HG02970 (cell line): ENCODE results near the gene KHNYN.

ENCODE experiments used
- ATAC-seq: cut with Tn5 transposase; IDR thresholded peaks from one replicate; pipeline ENCODE4 v1.9.1; 2021; ENCODE audit warnings: mild to moderate bottlenecking, moderate library complexity, moderate number of reproducible peaks; ENCODE audit not compliant: unreplicated experiment, low FRiP score

Gene KHNYN

DNA sequence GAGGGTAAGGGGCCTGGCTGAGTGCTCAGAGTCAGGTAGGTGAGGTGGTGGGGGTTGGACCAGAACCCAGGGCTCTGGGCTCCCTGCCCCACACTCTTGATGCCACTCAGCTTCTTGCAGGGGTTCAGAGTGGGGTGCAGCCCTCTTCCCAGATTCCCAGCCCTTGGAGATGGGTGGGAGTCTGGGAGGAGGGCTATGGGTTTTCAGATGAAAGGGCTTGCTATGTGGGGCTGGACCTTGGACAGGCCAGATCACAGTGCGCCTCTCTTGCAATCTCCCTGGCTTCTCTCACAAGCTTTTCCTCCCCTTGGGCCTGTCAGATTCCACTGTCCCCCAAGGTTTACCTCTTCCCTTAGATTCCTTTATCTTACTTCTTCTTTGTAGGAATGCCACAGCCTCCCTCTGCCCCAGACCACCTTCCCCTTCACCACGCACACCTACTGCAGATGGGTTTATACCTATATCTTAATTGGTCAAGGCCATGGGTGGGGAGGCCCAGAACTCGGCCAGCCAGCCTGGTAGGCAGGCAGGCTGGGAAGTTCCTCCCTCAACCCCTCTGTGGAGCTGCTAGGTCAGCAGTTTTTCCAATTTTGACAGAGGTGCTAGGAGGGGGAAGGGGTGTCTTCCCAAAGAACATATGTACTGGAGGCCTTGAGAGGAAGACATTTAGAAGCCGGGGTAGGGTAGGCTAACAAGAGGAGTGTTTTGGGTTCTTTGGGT, 29.6 kb upstream of the KHNYN start:
- no peak for ATAC-seq

DNA sequence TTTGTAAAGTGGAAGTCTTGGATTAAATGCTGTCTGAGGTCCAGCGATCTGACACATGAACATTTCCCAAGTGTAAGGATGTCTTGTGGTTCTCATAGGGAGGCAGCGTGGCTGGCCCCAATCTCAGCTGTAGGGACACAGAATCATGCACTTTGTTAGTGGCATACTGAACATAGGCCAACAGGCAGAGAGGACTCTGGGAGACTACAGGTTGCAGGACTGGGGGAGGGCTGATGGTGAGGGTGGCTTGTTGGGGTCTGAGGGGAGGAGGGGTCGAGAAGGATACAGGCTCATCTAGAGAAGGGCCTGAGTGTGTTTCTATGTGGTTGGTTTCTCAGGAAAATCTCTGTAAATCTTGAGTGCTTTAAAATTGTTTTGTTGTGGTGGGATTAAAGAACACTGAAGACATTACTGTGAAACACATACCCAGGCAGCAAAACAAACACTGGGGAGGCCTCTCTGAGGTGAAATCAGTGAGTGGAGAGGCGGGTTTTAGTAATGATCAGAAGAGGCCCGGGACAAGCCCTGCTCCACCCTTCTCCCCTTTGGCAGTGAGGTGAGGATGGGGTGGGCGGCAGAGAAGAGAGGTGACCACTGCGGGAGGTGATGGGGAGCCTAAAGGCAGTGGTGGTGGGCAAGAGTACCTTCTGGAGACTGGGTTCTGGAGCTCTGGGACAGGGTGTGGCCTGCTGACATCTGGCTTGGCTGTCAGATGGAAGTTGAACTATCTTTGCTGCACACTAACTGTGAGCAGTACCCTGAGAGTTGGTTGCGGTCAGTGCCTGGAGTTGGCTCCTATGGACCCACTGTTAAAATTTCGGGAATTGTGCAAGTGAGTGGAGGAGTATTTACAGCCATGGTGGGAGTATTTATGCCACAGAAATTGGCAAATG, 27.7 kb upstream of the KHNYN start:
- no peak for ATAC-seq

DNA sequence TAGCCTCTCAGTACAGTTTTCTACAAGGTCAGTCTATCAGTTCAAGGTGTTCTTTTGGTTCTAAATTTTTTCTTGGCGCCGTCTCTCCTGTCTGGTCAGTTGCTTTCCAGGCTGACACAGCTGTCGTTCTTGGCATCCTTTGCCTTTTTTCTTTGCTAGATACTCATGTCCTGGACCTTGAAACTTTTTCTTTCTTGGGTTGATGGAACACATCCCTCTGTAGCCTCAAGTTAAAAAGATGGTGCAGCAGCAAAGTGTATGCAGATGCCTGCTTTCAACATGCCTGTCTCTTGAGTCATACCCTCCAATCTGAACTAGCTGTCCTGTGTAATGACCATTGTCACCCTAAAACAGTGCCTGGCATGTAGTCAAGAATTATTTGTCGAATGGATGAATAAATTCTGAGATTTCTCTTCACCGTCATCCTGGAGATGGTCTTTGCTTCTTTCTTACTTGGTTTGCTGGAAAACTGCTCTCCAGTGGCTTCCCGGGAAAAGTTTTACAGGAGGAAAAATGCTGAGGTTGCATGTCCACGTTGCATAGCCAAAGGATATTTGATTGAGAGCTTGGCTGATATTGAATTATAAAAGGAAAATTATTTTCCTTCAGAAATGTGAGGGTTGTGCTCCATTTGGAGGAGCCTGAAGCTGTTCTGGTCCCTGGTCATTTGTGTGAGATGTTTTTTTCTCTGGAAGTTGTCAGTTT, 26.3 kb upstream of the KHNYN start:
- no peak for ATAC-seq

- no peak for ATAC-seq
Observed at GRCh38 chr14:24404814-24405213, 24.9 kb upstream of the KHNYN start.

GRCh38 chr14:24406416-24406815, 23.3 kb upstream of the KHNYN start:
- no peak for ATAC-seq

- no peak for ATAC-seq
Observed at GRCh38 chr14:24407608-24408325, 22.0 kb upstream of the KHNYN start.

DNA sequence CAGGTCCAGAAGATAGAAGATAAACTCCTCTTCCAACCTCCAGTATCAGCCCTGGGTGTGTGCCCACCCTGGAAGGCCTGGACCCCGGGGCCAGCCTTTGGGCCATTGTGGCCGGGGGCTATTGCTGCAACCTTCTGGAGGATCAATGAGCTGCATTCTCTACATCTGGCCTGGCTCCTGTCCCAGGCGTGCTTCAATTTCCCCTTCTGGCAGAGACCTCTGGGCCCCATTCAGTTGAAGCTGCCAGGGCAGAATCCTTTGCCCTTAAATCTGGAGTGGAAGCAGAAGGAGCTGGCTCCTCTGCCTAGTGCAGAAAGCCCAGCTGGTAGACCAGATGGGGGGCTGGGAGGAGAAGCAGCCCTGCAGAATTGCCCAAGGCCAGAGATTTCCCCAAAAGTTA, 21.0 kb upstream of the KHNYN start:
- no peak for ATAC-seq

- no peak for ATAC-seq
Observed at GRCh38 chr14:24409192-24409591, 20.6 kb upstream of the KHNYN start.

- no peak for ATAC-seq
Observed at GRCh38 chr14:24409956-24410355, 19.8 kb upstream of the KHNYN start.

- no peak for ATAC-seq
Observed at GRCh38 chr14:24411443-24412389, 18.0 kb upstream of the KHNYN start.

DNA sequence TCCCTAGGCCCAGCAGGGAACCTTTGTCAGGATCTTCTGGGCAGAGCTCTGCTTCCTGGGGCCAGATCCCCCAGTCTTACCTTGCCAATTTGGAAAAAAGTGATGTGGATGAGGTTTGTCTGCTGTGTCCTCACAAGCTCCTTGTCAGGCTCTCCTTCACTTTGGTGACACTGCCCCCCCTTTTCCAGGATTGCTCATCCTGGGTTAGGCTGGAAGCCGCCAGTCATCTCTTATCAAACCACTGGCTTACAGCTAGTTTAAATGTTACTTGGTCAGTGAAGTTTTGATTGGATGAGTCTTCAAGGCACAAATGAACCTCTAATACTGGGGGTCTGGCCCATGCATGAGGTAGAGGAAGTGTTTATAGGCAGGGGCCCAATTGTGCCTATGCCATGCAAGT, 15.7 kb upstream of the KHNYN start:
- no peak for ATAC-seq

DNA sequence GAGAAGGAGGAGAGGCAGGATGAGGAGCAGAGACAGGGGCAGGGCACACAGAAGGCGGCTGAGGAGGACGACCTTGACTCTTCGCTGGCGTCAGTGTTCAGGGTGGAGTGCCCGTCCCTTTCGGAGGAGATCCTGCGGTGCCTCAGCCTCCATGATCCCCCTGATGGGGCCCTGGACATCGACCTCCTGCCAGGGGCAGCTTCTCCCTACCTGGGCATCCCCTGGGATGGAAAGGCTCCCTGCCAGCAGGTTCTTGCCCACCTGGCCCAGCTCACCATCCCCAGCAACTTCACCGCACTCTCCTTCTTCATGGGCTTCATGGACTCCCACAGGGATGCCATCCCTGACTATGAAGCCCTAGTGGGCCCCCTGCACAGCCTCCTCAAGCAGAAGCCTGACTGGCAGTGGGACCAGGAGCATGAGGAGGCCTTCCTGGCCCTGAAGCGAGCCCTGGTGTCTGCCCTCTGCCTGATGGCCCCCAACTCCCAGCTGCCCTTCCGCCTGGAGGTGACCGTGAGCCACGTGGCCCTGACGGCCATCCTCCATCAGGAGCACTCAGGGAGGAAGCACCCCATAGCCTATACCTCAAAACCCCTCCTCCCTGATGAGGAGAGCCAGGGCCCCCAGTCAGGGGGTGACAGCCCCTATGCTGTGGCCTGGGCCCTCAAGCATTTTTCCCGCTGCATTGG, 14.9 kb upstream of the KHNYN start:
- no peak for ATAC-seq

- ATAC-seq, result no peak
Observed at GRCh38 chr14:24415421-24416253, 14.1 kb upstream of the KHNYN start.

DNA sequence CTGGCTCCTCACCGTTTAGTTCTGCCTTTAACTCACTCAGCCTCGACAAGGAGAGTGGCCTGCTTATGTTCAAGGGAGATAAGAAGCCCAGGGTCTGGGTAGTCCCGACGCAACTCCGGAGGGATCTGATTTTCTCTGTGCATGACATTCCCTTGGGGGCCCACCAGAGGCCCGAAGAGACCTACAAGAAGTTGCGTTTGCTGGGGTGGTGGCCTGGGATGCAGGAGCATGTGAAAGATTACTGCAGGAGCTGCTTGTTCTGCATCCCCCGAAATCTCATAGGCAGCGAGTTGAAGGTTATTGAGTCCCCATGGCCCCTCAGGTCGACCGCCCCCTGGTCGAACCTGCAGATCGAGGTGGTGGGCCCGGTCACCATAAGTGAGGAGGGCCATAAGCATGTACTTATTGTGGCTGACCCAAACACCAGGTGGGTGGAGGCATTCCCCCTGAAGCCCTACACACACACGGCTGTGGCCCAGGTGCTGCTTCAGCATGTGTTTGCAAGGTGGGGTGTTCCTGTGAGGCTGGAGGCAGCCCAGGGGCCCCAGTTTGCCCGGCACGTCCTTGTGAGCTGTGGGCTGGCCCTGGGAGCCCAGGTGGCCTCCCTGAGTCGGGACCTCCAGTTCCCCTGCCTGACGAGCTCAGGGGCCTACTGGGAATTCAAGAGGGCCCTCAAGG, 13.4 kb upstream of the KHNYN start:
- ATAC-seq, result no peak

GRCh38 chr14:24416932-24417619, 12.7 kb upstream of the KHNYN start:
- no peak for ATAC-seq

DNA sequence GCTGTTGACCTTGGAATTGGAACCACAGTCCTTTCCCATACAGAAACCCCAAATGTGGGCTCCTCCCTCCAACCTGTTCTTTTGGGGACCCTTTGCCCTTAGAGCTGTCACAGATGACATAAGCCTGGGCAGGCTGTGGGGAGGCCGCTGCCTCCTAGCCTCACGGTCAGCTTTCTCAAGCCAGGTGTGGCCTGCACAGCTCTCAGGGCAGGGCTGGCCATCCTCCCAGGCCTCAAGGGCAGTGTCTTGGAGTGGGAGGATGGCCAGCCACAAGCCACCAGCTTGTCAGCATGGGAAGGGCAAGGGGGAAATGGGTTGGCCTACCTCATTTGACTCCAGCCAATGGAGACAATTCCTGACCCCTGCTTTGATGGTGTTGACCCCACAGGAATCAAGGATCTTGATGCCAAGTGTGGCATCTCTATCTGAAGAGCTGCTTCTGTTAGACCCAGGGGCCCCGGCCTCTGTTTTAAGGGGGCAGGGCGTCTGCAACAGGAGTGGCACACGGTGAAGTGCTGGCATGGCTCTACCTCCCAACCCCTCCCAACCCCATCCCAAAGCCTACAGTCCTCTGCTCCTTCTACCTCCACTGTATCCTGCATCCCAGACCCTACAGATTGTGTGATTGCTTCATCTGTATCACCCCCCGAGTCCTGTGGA, 11.8 kb upstream of the KHNYN start:
- ATAC-seq, result no peak
